ENCODE measurements around the gene LEKR1.
A peak's percentile ranks its signal among the peaks of the same experiment; 100 is the strongest.
"Not testable (repeated sequence)": the region's sequence is repeated elsewhere in the genome, so short reads cannot be mapped to it uniquely, and the experiment has no call there.

Gene LEKR1

DNA sequence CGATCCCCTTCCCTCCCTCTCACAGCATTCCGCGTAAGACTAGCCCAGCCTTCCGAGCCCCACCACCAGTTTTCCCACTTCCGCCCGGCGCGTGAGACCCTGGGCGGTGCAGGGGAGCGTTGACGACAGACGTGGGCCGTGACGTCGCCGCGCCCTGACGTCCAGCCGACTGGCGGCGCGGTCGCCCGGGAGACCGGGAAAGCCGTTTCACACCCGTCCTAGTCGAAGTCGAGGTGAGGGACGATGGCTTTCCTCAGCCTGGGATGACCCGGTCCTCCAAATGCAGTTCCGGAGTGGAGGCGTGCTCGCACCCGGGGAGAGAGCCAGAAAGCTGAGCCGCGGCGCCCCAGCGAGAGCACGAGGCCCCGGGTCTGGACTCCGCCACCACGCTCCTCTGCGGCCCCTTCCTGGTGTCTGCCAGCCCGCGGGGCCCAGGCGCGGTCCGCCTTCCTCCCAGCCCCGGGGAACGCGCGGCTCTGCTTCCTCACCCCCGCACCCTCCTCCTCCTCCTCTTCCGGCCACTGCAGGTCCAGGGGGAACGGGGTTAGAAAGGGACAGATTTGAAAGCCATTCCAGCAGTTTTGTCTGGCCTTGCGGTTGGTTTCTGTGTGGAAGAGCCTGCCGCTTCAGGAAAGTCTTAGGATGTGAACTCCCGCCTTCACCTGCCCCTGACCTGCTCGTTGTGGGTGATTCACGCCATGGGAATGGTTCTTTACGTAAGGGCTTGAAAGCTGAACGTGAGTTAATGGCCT lies at the start of gene LEKR1:
Gene LEKR1, plus strand, starts transcription at position 210 of the 752 bp plus-strand sequence. CDS start 2,977 bp downstream, outside the sequence.
- peak; percentile 48 for DNase-seq

DNA sequence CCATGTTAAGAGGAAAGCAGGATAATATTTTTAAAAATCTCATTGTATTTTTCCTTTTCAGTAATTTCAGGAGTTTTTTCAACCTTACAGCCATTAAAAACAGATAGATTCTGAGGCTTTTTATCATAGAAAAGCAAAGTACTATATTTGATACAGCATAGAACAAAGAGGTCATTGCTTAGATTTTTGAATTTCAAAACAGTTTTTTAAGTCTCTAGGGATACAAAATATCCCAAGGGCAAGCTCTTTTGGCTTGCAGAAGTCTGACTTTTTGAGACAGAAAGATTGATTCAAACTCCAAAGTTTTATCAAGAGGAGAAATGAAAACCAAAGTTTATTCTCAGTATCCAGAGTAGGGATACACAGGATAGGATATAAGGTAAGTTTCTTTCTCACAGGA lies 49.3 kb upstream of the LEKR1 start:
- no peak for DNase-seq

- DNase-seq: no peak
Observed at GRCh38 chr3:156781310-156782230, 44.6 kb upstream of the LEKR1 start.

DNA sequence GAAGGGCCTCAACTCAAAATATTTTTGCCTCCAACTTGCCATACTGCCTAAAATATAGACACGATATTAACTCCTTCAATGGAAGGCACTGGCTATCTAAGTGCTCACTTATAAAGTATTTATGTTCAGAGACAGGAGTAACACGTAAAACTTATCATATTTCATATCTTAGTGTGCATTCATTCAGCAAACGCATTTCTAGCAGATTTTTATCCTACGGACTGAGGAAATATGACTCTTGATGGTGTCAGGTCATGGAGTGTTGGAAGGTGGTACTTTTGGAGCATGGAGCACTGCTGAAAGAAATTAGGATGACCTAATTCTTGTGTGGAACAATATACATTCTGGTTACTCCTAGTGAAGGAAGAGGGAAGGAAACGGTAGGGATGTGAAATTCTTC lies 43.8 kb upstream of the LEKR1 start:
- no peak for DNase-seq

GRCh38 chr3:156782921-156783320 lies 43.2 kb upstream of the LEKR1 start:
- no peak for DNase-seq

DNA sequence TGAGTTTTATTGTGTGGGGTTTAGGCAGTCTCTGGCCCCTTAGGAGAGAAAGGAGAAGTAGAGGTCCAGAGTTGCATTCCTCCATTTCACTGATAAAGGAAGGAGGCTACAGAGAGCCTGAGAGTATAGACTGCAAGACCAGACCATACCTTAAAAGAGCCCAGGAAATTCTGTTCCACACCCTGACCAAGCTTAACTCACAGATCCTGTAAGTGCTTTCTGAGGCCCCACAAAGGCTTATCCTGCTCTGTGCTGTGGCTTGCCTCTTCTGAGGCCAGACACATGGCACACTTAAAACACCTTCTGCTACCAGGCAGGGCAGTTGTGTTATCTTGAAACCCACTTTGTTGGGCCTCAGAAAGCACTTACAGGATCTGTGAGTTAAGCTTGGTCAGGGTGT lies 39.2 kb upstream of the LEKR1 start:
- no peak for DNase-seq

DNA sequence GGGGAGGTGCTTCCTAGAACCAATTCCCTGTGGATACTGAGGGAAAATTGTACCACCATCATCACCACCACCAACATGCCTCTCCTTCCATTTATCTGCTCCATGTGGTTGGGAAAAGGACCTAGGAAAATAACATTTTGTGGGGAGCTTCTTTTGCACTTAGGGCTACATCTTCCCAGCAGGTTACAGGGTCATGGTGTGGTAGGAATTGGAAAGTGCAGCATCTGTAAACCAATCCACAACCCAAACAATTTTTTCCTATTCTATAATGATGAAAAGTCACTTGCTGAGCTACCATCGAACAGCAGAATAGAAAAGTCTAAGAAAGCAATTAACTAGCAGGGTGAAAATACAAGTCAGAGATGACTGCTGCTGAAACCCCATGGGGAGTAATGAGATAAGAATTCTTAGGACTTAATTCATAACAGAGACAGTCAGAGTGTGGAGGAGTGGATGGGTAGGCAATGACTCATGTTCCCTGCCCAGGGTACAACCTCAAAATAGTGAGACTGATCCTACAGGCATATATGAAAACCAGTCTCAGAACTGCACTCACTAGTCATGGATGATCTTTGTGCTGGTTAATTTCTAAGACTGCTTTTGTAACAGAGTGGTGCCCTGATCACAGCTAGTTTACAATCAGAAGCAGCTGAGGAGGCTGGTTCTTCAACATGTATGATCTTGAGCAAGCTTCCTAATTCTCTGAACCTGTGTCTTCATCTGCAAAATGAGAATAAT lies 38.1 kb upstream of the LEKR1 start:
- DNase-seq: no peak

DNA sequence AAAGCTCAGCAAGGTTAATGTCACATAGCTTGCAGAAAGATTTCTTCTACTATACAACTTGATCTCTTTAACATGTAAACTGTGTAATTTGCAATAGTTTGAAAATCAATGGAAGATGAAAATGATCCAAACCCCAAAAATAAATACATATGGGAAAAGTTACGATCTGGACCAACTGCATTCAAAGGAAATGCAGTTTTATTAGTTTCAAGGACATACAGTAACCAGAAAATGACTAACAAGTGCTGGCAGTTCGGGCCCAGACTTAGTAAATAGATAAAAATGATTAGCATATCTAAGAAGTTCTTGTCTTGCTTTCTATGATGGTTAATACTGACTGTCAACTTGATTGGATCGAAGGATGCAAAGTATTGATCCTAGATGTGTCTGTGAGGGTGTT lies 37.3 kb upstream of the LEKR1 start:
- no peak for DNase-seq

DNA sequence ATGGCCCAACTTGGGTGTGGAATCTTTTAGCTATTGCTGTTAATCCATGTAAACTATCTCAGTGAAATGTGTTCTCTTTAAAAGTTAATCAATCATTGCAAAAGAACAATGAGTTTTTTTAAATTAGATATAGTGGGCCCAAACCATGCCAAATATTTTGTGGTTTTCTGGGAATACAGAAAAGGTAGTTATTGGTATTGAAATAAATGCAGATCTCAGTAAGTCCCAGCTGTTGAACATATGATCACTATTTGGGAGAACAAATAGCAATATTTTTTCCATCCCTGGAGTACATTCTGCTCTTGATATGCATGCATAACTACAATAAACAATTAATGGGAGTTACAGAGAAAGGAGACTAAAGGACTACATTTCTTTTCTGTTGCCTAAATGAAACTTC lies 36.0 kb upstream of the LEKR1 start:
- DNase-seq: no peak

GRCh38 chr3:156792114-156792513 lies 34.0 kb upstream of the LEKR1 start:
- DNase-seq: no peak

DNA sequence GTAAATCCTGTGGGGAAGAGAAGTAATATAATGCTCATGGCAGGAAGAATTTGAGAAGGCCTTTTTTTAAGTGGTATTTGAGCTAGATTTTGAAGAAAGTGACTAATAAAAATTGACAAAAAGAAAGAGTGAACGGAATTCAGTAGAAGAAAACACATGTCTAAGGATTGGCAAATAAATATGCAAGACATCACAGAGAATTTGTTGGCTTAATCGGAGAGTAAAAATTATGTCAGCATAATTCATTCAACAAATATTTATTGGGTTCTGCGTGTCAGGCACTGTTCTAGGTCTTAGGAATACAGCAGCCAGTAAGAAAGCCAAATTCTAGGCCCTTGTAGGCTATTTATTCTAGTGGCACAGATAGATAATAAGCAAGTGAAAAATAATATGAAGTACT lies 33.6 kb upstream of the LEKR1 start:
- no peak for DNase-seq

DNA sequence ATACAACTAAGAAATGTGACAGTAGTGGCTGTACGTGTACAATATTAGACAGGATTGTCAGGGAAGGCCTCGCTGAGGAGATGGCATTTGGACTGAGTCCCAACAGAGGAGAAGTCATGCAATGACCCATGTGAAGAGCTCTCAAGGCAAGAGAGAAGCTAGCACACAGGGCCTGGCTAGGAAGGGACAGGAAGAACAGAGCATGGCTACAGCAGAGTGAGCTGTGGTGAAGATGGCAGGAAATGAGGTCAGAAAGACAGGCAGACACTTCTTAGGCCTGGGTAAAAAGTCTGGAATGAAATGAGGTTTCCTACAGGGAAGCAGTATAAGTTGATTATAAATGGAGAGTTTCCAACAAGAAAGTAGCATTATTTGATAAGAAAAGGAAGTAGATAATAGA lies 33.2 kb upstream of the LEKR1 start:
- no peak for DNase-seq

GRCh38 chr3:156793400-156793799 lies 32.8 kb upstream of the LEKR1 start:
- no peak for DNase-seq

DNA sequence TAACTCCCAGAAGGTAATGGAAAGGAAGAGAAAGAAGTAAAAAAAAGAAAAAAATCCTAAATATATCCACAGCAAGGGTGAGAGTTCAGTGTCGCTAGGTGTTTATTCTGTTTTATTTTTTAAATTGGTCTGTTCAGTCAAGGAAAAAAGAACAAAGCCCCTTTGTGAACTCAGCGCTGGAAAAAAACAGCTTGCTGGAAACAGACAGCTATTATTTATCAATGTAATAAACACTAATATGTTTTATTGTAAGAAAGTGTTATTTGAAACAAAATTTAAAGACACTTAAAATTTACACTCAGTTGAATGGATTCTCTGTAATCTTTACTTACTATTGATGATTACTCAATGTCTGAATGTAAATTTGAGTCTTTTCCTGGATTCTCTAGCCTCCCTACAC lies 32.3 kb upstream of the LEKR1 start:
- DNase-seq: no peak

- DNase-seq: no peak
Observed at GRCh38 chr3:156795890-156796481, 30.2 kb upstream of the LEKR1 start.

DNA sequence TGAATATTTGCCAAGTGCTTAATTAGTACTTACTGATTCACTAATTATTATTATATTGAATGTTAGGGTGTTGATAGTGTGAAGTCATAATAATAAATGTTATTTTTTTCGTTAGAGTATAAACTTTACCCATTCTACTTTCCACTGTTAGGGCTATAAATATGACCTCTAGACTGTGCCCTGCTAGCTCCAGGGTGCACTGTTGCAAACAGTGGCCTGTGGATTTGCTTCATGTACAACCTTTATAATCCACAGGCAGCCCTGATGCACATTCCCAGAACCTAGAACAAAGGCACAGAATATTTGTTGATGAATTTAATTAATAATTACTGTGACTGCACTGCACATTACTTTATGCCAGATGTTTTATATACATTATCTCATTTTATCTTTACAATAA lies 28.8 kb upstream of the LEKR1 start:
- DNase-seq: no peak

DNA sequence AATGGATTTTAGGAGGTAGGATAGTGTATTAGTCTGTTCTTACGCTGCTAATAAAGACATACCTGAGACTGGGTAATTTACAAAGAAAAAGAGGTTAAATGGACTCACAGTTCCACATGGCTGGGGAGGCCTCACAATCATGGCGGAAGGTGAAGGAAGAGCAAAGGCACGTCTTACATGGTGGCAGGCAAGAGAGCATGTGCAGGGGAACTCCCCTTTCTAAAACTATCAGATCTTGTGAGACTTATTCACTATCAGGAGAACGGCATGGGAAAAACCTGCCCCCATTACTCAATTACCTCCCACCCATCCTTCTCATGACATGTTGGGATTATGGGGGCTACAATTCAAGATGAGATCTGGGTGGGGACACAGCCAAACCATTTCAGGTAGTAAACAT lies 25.9 kb upstream of the LEKR1 start:
- not testable (repeated sequence) for DNase-seq

GRCh38 chr3:156801746-156802145 lies 24.4 kb upstream of the LEKR1 start:
- DNase-seq: no peak

GRCh38 chr3:156802821-156803606 lies 23.1 kb upstream of the LEKR1 start:
- no peak for DNase-seq

DNA sequence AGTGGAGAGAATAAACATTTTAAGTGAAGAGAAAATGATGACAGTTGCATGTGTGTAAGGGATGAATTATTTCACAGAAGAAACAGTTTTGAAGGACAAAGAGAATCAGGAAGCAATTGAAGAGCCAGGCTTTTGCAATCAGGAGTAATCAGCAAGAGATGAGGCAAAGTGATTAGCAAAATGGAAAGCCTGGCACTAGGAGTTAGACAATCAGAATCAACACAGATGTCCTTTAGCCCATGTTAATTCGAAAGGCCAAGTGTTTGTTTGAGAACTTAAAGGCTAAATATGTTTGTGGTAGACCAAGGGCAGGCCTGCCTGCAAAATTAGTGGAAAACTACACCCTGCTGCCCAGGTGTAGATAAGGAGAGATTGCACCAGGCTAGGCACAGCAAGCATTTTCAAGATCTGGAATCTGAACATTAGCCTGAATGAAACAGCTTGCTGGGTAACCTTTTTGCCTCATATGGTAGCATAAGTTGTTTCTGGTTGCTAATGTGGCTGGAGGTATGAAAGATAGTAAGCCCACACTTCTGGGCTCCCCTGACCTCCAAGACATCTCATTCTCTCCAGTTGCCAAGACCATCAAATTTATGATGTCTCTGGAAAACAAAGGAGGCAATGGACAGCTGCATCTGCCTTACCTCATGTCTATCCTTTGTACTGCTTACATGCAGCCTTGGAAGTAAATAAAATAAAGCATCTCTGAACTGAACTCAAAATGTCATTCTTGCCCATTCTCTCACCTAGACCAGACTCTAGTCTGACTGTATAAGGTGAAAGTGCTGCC lies 22.0 kb upstream of the LEKR1 start:
- DNase-seq: no peak

DNA sequence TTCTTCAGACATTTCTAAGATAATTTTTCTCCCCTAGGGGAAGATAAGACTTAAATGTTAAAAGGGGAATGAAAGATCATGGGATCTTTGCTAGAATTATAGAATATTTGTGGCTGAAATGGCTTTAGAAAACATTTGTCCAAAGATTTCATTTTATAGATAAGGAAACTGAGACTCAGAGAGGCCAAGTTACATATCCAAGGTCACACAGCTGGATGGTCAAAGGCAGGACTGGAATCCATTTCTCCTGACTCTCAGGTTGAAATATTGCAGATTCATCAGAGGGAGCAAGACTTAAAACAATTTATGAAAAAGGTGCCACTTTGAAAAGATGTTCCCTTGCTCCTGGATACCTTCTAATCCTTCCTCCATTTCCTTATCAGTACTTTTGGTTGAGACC lies 19.5 kb upstream of the LEKR1 start:
- no peak for DNase-seq
